WI38 (cell line): ENCODE measurements around the gene TMEM175.

Source experiments
- H3K4me3 ChIP-seq: 2 replicates; pipeline ENCODE4 v1.5.1; 2011; ENCODE audit warnings: low read depth, mild to moderate bottlenecking, control low read depth, low read length
- CTCF ChIP-seq: IDR thresholded peaks from 2 replicates; pipeline ENCODE4 v1.5.1; 2012; ENCODE audit warnings: low read depth, mild to moderate bottlenecking, control low read depth, low read length

TMEM175 gene, protein sequence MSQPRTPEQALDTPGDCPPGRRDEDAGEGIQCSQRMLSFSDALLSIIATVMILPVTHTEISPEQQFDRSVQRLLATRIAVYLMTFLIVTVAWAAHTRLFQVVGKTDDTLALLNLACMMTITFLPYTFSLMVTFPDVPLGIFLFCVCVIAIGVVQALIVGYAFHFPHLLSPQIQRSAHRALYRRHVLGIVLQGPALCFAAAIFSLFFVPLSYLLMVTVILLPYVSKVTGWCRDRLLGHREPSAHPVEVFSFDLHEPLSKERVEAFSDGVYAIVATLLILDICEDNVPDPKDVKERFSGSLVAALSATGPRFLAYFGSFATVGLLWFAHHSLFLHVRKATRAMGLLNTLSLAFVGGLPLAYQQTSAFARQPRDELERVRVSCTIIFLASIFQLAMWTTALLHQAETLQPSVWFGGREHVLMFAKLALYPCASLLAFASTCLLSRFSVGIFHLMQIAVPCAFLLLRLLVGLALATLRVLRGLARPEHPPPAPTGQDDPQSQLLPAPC

GRCh38 chr4:931960-932712, at the start of gene TMEM175, which contains the start of gene GAK:
TSS of gene TMEM175 (plus strand) at chr4:932460. CDS start at chr4:947740, 15,280 bp downstream.
TSS of gene GAK (minus strand) at chr4:932316. CDS start at chr4:932187, 129 bp downstream.
- H3K4me3 ChIP-seq, result peak within 1 kb of the TSS; percentile 98
- TF ChIP-seq CTCF, result no peak

- no peak for TF ChIP-seq CTCF
- no peak overlapping the region for H3K4me3 ChIP-seq
These were observed 49.6 kb upstream of the TMEM175 start for GRCh38 chr4:882646-883045.

GRCh38 chr4:883377-884095, 48.7 kb upstream of the TMEM175 start:
- TF ChIP-seq CTCF, result no peak
- no peak overlapping the region for H3K4me3 ChIP-seq

GRCh38 chr4:884259-884658, 48.0 kb upstream of the TMEM175 start:
- no peak for TF ChIP-seq CTCF
- no peak overlapping the region for H3K4me3 ChIP-seq

DNA sequence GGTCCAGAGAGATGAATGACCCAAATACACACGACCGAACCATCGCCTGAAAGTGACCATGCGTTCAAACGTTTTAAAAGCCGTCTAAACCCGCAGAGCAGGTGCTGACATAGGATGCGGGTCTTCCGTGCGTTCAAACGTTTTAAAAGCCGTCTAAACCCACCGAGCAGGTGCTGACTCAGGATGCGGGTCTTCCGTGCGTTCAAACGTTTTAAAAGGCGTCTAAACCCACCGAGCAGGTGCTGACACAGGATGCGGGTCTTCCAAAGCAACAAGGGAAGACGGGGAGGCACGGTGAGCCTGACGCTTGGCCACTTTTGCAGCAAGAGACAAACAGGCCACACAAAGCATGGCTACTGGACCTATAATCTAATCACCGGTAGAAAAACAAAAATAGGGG, 47.4 kb upstream of the TMEM175 start:
- no peak overlapping the region for H3K4me3 ChIP-seq
- no peak for TF ChIP-seq CTCF

DNA sequence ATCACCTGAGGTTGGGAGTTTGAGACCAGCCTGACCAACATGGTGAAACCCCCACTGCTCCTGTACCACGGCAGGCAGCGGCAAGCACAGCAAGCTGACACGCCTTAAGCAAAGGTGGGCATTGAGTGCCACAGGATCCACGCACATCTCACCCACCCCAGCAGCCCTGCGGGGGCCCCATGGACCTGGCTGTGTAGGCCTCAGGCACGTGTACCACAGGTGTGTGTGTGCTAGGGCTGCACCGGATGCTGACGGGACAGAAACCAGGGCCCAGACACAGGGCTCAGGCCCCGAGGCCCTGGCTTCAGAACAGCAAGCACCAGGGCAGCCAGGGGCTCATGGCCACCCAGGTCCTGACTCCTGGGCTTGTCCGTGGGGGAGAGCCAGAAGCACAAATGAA, 46.9 kb upstream of the TMEM175 start:
- TF ChIP-seq CTCF, result no peak

More for the DNA sequence above, 46.9 kb upstream of the TMEM175 start:
- no peak overlapping the region for H3K4me3 ChIP-seq
